ENCODE results near the gene TMPRSS5. TPM values are rescaled to one million over a fixed set of nuclear protein-coding genes. Genes with fewer than 3 reads are reported as not detected.

TMPRSS5 gene
- total RNA-seq, 2 donors from 2014 or later, result 1.0 to 1.2 TPM

- Mint-ChIP-seq H3K9me3 (peaks cover 3% of the 10 kb centered on the region), H3K4me3 (no peak overlapping the region), H3K36me3 (ENCODE audit: low read depth) (peaks cover 3% of the 10 kb centered on the region), H3K4me1 (no peaks in the 10 kb centered on the region), H3K27me3 (ENCODE audit: insufficient read depth) (peaks cover 6% of the 10 kb centered on the region), H3K27ac (no peak overlapping the region)
- H3K9me3 ChIP-seq (ENCODE audit: control insufficient read depth, low read length), result no peaks in the 10 kb centered on the region
- H3K4me1 ChIP-seq (ENCODE audit: control insufficient read depth, insufficient read depth, low read length), result no peaks in the 10 kb centered on the region
- H3K9ac ChIP-seq (ENCODE audit: extremely low read depth, low read length, poor library complexity, severe bottlenecking), result no peak overlapping the region
- peak; percentile 15 for DNase-seq
- H3K4me3 ChIP-seq (ENCODE audit: low read length), result no peak overlapping the region
- no peaks in the 10 kb centered on the region for H3K36me3 ChIP-seq (ENCODE audit: control insufficient read depth, insufficient read depth, low read length)
- no peaks in the 10 kb centered on the region for H3K27me3 ChIP-seq (ENCODE audit: control insufficient read depth, insufficient read depth, low read length, poor library complexity, severe bottlenecking)
- H3K27ac ChIP-seq (ENCODE audit: low read depth, low read length), result no peak overlapping the region
- 88 to 92% methylated on average over 6 to 7 of the region's 7 CpGs for WGBS, 2 experiments (ENCODE audit: insufficient coverage in 1 of 2, insufficient read length in 1 of 2)
- TF ChIP-seq CTCF (conservative IDR thresholded peaks at IDR 0.05), result no peak
These were observed 63.0 kb downstream of the TMPRSS5 start for GRCh38 chr11:113643006-113643585.

GRCh38 chr11:113642090-113642489, 64.0 kb downstream of the TMPRSS5 start:
- H3K4me3 ChIP-seq (ENCODE audit: low read length), result no peak overlapping the region
- no peak overlapping the region for H3K9ac ChIP-seq (ENCODE audit: extremely low read depth, low read length, poor library complexity, severe bottlenecking)
- H3K27ac Mint-ChIP-seq, result no peak overlapping the region
- no peaks in the 10 kb centered on the region for H3K36me3 ChIP-seq (ENCODE audit: control insufficient read depth, insufficient read depth, low read length)
- 100% methylated on average over 1 of the region's 1 CpG; no CpG with 5 or more reads in 1 of the 2 experiments for WGBS, 2 experiments (ENCODE audit: insufficient coverage in 1 of 2, insufficient read length in 1 of 2)
- no peaks in the 10 kb centered on the region for H3K9me3 ChIP-seq (ENCODE audit: control insufficient read depth, low read length)
- H3K4me1 Mint-ChIP-seq, result no peaks in the 10 kb centered on the region
- no peak for TF ChIP-seq CTCF (conservative IDR thresholded peaks at IDR 0.05)
- H3K36me3 Mint-ChIP-seq (ENCODE audit: low read depth), result no peaks in the 10 kb centered on the region
- DNase-seq, result no peak
- no peak overlapping the region for H3K4me3 Mint-ChIP-seq
- no peaks in the 10 kb centered on the region for H3K9me3 Mint-ChIP-seq
- no peak overlapping the region for H3K27ac ChIP-seq (ENCODE audit: low read depth, low read length)
- peaks cover 6% of the 10 kb centered on the region for H3K27me3 Mint-ChIP-seq (ENCODE audit: insufficient read depth)
- H3K4me1 ChIP-seq (ENCODE audit: control insufficient read depth, insufficient read depth, low read length), result no peaks in the 10 kb centered on the region
- H3K27me3 ChIP-seq (ENCODE audit: control insufficient read depth, insufficient read depth, low read length, poor library complexity, severe bottlenecking), result no peaks in the 10 kb centered on the region

DNA sequence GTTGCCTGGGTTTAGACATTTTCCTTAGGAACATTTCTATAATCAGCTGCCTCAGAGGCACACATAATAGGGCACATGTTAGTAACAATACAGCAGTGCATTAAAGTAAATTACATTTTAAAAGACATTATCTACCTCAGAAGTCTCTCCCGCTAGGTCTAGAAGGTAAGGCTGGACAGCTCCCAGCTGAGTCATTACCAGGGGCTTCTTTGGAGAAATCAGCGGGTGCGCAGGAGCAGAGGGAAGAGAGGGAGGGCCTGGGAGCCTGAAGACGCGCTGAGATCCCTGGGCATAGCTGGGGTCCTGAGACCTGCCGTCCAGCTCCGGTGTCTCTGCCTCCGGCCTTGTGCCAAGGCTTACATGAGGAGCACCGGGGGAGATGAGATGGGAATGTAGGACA, 67.7 kb downstream of the TMPRSS5 start:
- H3K4me1 ChIP-seq (ENCODE audit: control insufficient read depth, insufficient read depth, low read length), result no peaks in the 10 kb centered on the region
- Mint-ChIP-seq H3K27ac (no peak overlapping the region), H3K27me3 (ENCODE audit: insufficient read depth) (peaks cover 6% of the 10 kb centered on the region), H3K4me3 (no peak overlapping the region), H3K9me3 (peaks cover 6% of the 10 kb centered on the region), H3K4me1 (peaks cover 5% of the 10 kb centered on the region), H3K36me3 (ENCODE audit: low read depth) (no peaks in the 10 kb centered on the region)
- TF ChIP-seq CTCF (conservative IDR thresholded peaks at IDR 0.05), result no peak
- no peak overlapping the region for H3K4me3 ChIP-seq (ENCODE audit: low read length)
- H3K27ac ChIP-seq (ENCODE audit: low read depth, low read length), result no peak overlapping the region
- no peaks in the 10 kb centered on the region for H3K36me3 ChIP-seq (ENCODE audit: control insufficient read depth, insufficient read depth, low read length)
- no peaks in the 10 kb centered on the region for H3K9me3 ChIP-seq (ENCODE audit: control insufficient read depth, low read length)
- WGBS, 2 experiments (ENCODE audit: insufficient coverage in 1 of 2, insufficient read length in 1 of 2), result 80 to 94% methylated on average over 1 to 9 of the region's 9 CpGs
- H3K27me3 ChIP-seq (ENCODE audit: control insufficient read depth, insufficient read depth, low read length, poor library complexity, severe bottlenecking), result no peaks in the 10 kb centered on the region
- no peak overlapping the region for H3K9ac ChIP-seq (ENCODE audit: extremely low read depth, low read length, poor library complexity, severe bottlenecking)
- no peak for DNase-seq

Data from endodermal cell (in vitro differentiated cells).